Fibroblast of lung (primary cell): ENCODE data around the gene LDHD. TPM values are rescaled to one million over a fixed set of nuclear protein-coding genes. Genes with fewer than 3 reads are reported as not detected.
A peak's percentile ranks its signal among the peaks of the same experiment; 100 is the strongest.

Experiments used
- DNase-seq, 2 donors: peaks; one replicate each; pipeline versions ENCODE4 v3.0.0 to v3.0.0-alpha.2; 2010; ENCODE audit warnings: low read depth in 2 of 2
- H2AFZ ChIP-seq: 2 replicates; pipeline ENCODE4 v1.5.1; 2012; ENCODE audit warnings: low read length, control low read depth, inconsistent platforms
- H3K27ac ChIP-seq: 2 replicates; pipeline ENCODE4 v1.5.1; 2011; ENCODE audit warnings: low read length, control low read depth; ENCODE audit not compliant: insufficient read depth
- H3K27me3 ChIP-seq: 2 replicates; pipeline ENCODE4 v1.5.1; 2011; ENCODE audit warnings: mild to moderate bottlenecking, low read length; ENCODE audit not compliant: control insufficient read depth, insufficient read depth
- H3K36me3 ChIP-seq: 2 replicates; pipeline ENCODE4 v1.5.1; 2011; ENCODE audit warnings: low read length; ENCODE audit not compliant: control insufficient read depth, insufficient read depth
- H3K4me1 ChIP-seq: 2 replicates; pipeline ENCODE4 v1.5.1; 2011; ENCODE audit warnings: low read length; ENCODE audit not compliant: control insufficient read depth, insufficient read depth; ENCODE audit errors: extremely low read depth
- H3K4me2 ChIP-seq: 2 replicates; pipeline ENCODE4 v1.5.1; 2011; ENCODE audit warnings: low read length, control low read depth; ENCODE audit not compliant: insufficient read depth; ENCODE audit errors: extremely low read depth
- H3K4me3 ChIP-seq, 4 experiments: fragments of 200-600 bp in 1 of 4; sonication (generic) in 1 of 4; replicated peaks in 1 of 4; 2 replicates each; pipeline ENCODE4 v1.5.1; 2011 to 2016; ENCODE audit warnings: low read length in 4 of 4, low read depth in 3 of 4, mild to moderate bottlenecking in 3 of 4, control low read depth in 2 of 4, inconsistent platforms in 1 of 4, mixed read lengths in 1 of 4; ENCODE audit not compliant: insufficient read depth in 1 of 4; ENCODE audit errors: control extremely low read depth in 1 of 4
- H3K79me2 ChIP-seq: 2 replicates; pipeline ENCODE4 v1.5.1; 2012; ENCODE audit warnings: mild to moderate bottlenecking, low read length, inconsistent platforms; ENCODE audit not compliant: control insufficient read depth, insufficient read depth
- H3K9ac ChIP-seq: 2 replicates; pipeline ENCODE4 v1.5.1; 2011; ENCODE audit warnings: mild to moderate bottlenecking, low read length, control low read depth; ENCODE audit not compliant: insufficient read depth
- H3K9me3 ChIP-seq: 2 replicates; pipeline ENCODE4 v1.5.1; 2012; ENCODE audit warnings: low read depth, low read length; ENCODE audit not compliant: control insufficient read depth, insufficient read depth
- H4K20me1 ChIP-seq: 2 replicates; pipeline ENCODE4 v1.5.1; 2011; ENCODE audit warnings: low read length; ENCODE audit not compliant: control insufficient read depth, insufficient read depth; ENCODE audit errors: extremely low read depth
- EZH2 ChIP-seq: IDR thresholded peaks from 2 replicates; pipeline ENCODE4 v1.5.1; 2012; ENCODE audit warnings: low read length, control low read depth, mild to moderate bottlenecking; ENCODE audit errors: missing control alignments
- polyA plus RNA-seq, 2 donors: library from polyadenylated mRNA; depleted of rRNA in 1 of 2; stranded (reverse) in 1 of 2; unstranded in 1 of 2; fragments of >200 nt; gene quantifications; 2 replicates each; pipeline ENCODE4 v1.2.1, GENCODE V29; 2011 to 2012; ENCODE audit warnings: missing spikeins in 1 of 2
- total RNA-seq: library from RNA; depleted of rRNA; stranded (reverse); fragments of >200 nt; gene quantifications from 2 replicates; pipeline ENCODE4 v1.2.1, GENCODE V29; 2014
- TF ChIP-seq, protein P1 (sequence below), 2 donors: IDR thresholded peaks in 1 of 2; conservative IDR thresholded peaks in 1 of 2; 1 replicate in 1 of 2; 2 replicates in 1 of 2; pipeline ENCODE4 v1.5.1; 2011 to 2012; ENCODE audit warnings: low read length in 2 of 2, control low read depth in 1 of 2, inconsistent platforms in 1 of 2, low read depth in 1 of 2, mild to moderate bottlenecking in 1 of 2

LDHD gene
- total and polyA plus RNA-seq, 2 donors (not counting 1 experiment from before 2014, with no cell fraction given), result 0.52 to 4.5 TPM

DNA sequence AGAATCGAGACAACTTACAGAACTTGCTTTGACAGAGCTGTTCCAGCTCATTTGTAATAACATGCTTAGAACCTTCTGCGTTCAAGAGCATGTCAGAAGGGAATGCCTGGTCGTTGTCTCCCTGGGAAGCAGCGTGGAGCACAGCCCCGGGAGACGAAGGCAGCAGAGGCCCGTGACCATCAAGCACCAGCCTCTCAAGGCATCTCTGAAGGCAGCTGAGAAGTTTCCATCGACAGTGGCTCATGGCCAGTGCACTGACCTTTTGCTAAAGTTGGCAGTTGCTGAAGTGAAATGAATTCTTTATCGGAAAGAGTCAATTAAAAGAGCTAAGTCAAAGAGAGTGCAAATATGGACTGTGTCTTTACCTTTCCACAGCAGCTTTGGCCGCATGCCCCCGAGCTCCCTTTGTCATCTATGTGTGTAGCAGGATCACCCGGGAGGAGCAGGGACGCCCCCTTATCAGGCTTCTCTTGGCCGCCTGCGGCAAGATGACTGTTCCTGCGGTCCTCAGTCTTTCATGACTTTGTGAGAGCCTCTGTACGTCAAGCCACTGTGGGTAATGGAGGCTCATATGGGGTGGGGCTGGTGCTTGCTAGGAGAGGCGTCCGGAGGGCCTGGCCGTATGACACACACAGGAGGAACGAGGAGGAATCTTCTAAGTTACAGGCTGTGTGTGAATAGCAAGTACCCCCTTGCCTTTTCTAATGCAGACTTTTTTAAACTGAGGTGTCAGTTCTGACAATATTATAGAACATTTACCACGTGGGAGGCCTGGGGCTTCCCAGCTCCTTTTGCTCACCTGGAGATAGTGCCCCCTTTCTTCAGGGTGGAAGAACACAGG, 54.2 kb downstream of the LDHD start:
- no peak overlapping the region for H3K9ac ChIP-seq
- no peak for TF ChIP-seq EZH2
- TF ChIP-seq, protein P1, sequence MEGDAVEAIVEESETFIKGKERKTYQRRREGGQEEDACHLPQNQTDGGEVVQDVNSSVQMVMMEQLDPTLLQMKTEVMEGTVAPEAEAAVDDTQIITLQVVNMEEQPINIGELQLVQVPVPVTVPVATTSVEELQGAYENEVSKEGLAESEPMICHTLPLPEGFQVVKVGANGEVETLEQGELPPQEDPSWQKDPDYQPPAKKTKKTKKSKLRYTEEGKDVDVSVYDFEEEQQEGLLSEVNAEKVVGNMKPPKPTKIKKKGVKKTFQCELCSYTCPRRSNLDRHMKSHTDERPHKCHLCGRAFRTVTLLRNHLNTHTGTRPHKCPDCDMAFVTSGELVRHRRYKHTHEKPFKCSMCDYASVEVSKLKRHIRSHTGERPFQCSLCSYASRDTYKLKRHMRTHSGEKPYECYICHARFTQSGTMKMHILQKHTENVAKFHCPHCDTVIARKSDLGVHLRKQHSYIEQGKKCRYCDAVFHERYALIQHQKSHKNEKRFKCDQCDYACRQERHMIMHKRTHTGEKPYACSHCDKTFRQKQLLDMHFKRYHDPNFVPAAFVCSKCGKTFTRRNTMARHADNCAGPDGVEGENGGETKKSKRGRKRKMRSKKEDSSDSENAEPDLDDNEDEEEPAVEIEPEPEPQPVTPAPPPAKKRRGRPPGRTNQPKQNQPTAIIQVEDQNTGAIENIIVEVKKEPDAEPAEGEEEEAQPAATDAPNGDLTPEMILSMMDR (conservative IDR thresholded peaks at IDR 0.05 in 1 of 2, IDR thresholded peaks at IDR 0.05 in 1 of 2; ENCODE audit: low read depth in 1 of 2, low read length in 2 of 2), result no peak
- H3K4me3 ChIP-seq, result no peak overlapping the region
- H3K27ac ChIP-seq, result peak overlapping the region; percentile 30
- H3K27me3 ChIP-seq, result no peaks in the 10 kb centered on the region
- no peaks in the 10 kb centered on the region for H3K36me3 ChIP-seq
- DNase-seq, result peak; percentile 56 to 81
- H3K4me1 ChIP-seq, result peaks cover 4% of the 10 kb centered on the region
- peaks cover 15% of the 10 kb centered on the region for H3K79me2 ChIP-seq
- H4K20me1 ChIP-seq, result no peaks in the 10 kb centered on the region
- peak overlapping the region; percentile 56 for H3K4me2 ChIP-seq
- no peak overlapping the region for H2AFZ ChIP-seq
- H3K9me3 ChIP-seq, result no peaks in the 10 kb centered on the region

Other genes starting within 250 kb of the LDHD start
- 14.9 and 16.0 TPM in 2 replicates for gene WDR59, start 131.7 kb downstream of the LDHD start, total RNA-seq
- 30.2 and 33.7 TPM in 2 replicates for gene WDR59, start 131.7 kb downstream of the LDHD start, polyA plus RNA-seq
- gene ZNRF1, start 117.8 kb downstream of the LDHD start, total RNA-seq, result 18.0 and 21.1 TPM in 2 replicates
- 21.0 and 22.8 TPM in 2 replicates for gene ZNRF1, start 117.8 kb downstream of the LDHD start, polyA plus RNA-seq
- 9.8 and 14.4 TPM in 2 replicates for gene ZFP1, start 31.7 kb upstream of the LDHD start, total RNA-seq
- gene ZFP1, start 31.7 kb upstream of the LDHD start, polyA plus RNA-seq, result 7.7 and 9.8 TPM in 2 replicates
- not detected in 2 replicates for gene CTRB2, start 90.4 kb upstream of the LDHD start, total RNA-seq
- not detected in 2 replicates for gene CTRB2, start 90.4 kb upstream of the LDHD start, polyA plus RNA-seq
- not detected in 2 replicates for gene CTRB1, start 102.2 kb upstream of the LDHD start, total RNA-seq
- not detected in 2 replicates for gene CTRB1, start 102.2 kb upstream of the LDHD start, polyA plus RNA-seq
- 26.5 and 36.8 TPM in 2 replicates for gene BCAR1, start 134.8 kb upstream of the LDHD start, total RNA-seq
- 32.8 and 66.5 TPM in 2 replicates for gene BCAR1, start 134.8 kb upstream of the LDHD start, polyA plus RNA-seq